D721Med (cell line): ENCODE measurements around the gene ACSL6.

Source experiments
- DNase-seq: peaks from one replicate; pipeline ENCODE4 v3.0.0; 2011; ENCODE audit warnings: low spot score; ENCODE audit not compliant: insufficient read length
- FAIRE-seq: peaks from 2 replicates; lab custom pipeline; 2011; peaks lifted over from hg19 to GRCh38; lab: Jason Lieb, UNC
- TF ChIP-seq, protein P1 (sequence below): IDR thresholded peaks from 2 replicates; pipeline ENCODE4 v1.5.1; 2012; ENCODE audit warnings: mild to moderate bottlenecking, control low read depth; ENCODE audit not compliant: insufficient read depth; ENCODE audit errors: missing control alignments

Gene ACSL6

DNA sequence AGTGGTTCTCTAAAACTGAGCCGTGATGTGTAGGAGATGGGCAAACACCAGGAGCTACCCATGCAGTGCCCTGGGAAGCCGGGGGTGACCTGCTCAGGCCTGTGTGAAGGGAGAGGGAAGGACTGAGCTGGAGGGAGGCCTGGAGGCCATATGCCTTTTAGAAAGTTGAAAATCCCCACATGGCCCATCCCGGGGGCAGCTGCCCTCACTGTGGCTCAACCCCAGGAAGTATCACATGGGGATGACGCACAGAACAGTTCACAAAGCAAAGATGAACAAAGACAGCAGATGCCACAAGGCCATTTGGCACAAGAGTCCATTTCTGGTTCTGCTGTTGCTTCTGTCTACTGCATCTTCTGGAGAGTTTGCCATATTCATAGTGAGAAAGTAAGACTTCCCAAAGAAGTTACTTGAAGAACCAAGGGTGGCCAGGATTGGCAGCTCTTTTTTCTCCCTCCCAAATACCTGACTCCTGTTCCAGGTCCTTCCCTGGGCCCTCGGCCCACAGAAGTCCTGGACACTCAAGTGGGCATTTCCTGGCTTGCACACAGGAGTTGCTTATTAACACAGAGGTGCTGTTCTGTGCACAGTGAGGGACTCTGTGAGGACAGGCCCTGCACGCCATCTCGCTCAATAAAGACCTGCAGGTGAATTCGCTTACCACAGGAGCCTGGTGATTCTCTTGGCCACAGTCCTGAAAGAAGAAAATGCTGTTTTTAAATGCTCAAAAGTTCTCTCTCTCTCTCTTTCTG is 25.1 kb downstream of the ACSL6 start:
- no peak for DNase-seq
- FAIRE-seq: no peak
- TF ChIP-seq, protein P1, sequence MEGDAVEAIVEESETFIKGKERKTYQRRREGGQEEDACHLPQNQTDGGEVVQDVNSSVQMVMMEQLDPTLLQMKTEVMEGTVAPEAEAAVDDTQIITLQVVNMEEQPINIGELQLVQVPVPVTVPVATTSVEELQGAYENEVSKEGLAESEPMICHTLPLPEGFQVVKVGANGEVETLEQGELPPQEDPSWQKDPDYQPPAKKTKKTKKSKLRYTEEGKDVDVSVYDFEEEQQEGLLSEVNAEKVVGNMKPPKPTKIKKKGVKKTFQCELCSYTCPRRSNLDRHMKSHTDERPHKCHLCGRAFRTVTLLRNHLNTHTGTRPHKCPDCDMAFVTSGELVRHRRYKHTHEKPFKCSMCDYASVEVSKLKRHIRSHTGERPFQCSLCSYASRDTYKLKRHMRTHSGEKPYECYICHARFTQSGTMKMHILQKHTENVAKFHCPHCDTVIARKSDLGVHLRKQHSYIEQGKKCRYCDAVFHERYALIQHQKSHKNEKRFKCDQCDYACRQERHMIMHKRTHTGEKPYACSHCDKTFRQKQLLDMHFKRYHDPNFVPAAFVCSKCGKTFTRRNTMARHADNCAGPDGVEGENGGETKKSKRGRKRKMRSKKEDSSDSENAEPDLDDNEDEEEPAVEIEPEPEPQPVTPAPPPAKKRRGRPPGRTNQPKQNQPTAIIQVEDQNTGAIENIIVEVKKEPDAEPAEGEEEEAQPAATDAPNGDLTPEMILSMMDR: no peak

GRCh38 chr5:131984956-131985665 is 26.3 kb downstream of the ACSL6 start:
- no peak for DNase-seq
- no peak for FAIRE-seq
- TF ChIP-seq, protein P1: no peak

DNA sequence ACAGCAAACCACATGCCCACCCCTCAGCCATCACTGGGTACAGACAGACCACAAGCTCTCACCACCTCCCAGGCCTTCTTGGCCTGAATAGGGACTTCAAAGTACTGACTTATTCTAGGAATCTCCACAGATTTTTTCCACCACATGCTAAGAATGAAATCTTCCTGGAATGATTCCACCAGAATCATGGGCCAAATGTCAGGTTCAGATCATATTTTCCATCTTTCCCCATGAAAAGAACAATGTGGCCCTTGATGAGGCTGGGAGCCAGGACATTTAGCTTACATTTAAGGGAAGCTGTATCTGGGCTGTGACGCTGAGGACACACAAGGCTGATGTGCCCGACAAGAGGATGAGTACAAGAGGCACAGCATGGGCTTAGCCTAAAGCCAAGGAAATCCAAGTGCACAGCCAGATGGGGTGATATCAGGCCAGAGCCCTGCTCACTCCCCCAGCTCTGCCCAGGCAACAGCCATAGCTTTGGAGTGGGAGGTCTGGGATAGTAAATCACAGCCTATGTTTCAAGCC is 28.1 kb downstream of the ACSL6 start:
- FAIRE-seq (no peak), DNase-seq (no peak)
- TF ChIP-seq, protein P1: no peak

DNA sequence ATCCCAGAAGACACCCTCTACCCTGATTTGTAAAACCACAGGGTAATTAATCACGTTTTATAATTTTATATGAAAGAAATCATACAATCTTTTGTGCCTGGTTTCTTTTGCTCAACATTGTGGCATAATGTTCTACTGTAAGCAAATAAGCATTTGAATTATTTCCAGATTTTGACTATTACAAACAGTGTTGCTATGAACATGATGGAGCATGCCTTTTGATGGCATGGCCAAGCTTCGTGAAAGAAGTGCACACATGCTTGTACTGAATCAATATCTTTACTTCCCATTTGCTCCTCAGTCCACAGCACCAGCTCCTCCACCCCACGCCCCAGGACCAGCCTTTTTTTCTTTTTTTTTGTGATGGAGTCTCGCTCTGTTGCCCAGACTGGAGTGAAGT is 29.9 kb downstream of the ACSL6 start:
- no peak for FAIRE-seq
- TF ChIP-seq, protein P1: no peak
- DNase-seq: no peak

GRCh38 chr5:131980696-131981095 is 30.8 kb downstream of the ACSL6 start:
- FAIRE-seq: no peak
- TF ChIP-seq, protein P1: no peak
- no peak for DNase-seq

DNA sequence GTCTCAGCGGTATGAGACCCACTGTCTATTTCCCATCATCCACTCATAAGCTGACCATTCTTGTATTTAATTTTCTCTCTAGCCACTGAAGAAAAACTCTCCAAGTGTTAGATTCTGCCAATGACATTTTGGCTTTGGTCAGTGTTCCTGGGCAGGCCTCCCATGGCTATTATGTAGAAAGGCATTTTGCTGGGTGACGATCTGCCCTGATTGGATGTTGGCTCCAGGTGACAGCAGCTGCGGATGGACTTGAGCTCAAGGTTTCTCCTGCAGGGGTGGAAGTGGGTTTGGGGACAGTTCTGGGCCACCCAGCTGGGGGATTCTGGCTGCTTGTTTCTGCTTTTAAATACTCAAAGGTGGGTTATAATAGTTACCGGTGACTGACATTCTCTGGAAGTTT is 31.6 kb downstream of the ACSL6 start:
- DNase-seq (no peak), FAIRE-seq (no peak)
- TF ChIP-seq, protein P1: no peak
